ELR (cell line): Measurements from ENCODE around the gene C19orf44.
"Not testable (repeated sequence)": the region's sequence is repeated elsewhere in the genome, so short reads cannot be mapped to it uniquely, and the experiment has no call there.

ENCODE experiments used
- DNase-seq: peaks from one replicate; pipeline ENCODE4 v3.0.0-alpha.2; 2015; ENCODE audit warnings: low read depth

Gene C19orf44

GRCh38 chr19:16467581-16467980, 28.6 kb upstream of the C19orf44 start:
- no peak for DNase-seq

DNA sequence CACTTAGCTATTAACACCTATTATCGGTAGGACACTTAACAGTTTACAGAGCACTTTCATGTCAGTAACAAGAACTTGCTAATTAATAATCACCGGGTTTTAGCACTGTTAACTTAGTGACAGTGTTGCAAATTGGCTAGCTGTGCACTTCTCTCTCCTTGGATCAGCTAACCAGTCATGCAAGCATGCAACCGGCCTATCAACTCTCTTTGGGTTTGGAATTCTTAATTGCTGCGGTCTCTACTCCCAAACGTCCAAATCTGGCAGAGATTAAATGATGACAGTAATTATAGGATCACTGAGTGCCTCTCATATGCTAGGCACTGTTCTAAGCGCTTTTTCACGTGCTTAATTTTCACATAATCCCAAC, 25.7 kb upstream of the C19orf44 start:
- peak; percentile 14 for DNase-seq

DNA sequence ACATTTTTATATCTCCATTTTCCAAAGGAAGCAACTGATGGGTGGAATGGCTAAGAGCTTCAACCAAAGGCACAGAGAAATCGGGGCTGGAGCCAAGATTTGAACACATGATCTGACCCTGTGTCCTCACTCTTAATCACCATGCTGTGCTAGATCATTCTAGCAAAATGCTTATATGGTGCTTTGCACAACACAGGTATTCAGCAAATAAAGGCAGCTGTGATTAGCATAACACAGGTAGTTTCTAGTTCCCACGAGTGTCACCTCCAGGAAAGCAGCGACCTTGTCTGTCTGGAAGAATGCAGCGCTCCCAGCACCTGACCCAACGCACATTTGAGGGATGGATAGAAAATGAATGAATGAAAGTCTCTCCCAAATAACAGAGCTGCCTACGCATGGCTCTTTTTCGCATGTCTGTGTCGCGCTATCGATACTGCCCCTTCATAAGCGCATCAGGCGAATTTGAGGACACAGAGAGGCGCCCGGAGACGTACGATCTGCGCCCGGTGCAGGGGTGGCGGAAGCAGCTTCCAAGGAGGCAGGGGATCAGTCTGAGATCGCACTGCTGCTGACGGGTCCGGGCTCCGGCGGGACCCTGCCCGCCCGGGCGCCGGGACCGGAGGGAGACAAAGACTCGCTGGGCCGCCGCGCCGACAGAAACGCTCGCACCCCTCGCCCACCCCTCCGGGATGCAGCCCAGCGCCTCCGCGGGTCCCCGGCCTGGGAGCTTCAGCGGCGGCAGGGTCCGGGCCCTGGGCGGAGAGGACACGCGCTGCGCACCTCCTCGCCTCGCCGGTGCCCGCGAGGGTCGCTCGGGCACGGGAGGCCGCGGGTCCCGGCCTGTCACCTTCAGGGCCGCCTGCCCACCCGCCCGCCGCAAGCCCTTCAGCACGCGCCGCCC, 25.0 kb upstream of the C19orf44 start:
- DNase-seq, result peak; percentile 69

GRCh38 chr19:16472559-16472899, 23.7 kb upstream of the C19orf44 start:
- not testable (repeated sequence) for DNase-seq

GRCh38 chr19:16472992-16473391, 23.2 kb upstream of the C19orf44 start:
- DNase-seq, result no peak

GRCh38 chr19:16473875-16474392, 22.3 kb upstream of the C19orf44 start:
- DNase-seq, result no peak

GRCh38 chr19:16476401-16476800, 19.8 kb upstream of the C19orf44 start:
- DNase-seq, result no peak

GRCh38 chr19:16477311-16477710, 18.9 kb upstream of the C19orf44 start:
- no peak for DNase-seq

DNA sequence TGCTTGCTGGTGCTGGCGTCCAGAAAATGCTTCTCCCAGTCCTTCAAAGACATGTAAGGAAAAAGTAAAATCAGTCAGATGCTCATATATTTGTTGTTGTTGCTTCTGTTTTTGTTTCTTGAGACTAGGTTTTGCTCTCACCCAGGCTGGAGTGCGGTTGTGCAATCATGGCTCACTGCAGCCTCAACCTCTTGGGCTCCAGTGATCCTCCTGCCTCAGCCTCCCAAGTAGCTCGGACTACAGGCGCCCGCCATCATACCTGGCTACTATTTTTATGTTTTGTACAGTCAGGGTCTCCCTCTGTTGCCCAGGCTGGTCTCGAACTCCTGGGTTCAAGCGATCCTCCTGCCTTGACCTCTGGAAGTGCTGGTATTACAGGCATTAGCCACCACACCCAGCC, 13.4 kb upstream of the C19orf44 start:
- DNase-seq, result no peak

- not testable (repeated sequence) for DNase-seq
Measured at GRCh38 chr19:16486476-16486875, 9.7 kb upstream of the C19orf44 start.

DNA sequence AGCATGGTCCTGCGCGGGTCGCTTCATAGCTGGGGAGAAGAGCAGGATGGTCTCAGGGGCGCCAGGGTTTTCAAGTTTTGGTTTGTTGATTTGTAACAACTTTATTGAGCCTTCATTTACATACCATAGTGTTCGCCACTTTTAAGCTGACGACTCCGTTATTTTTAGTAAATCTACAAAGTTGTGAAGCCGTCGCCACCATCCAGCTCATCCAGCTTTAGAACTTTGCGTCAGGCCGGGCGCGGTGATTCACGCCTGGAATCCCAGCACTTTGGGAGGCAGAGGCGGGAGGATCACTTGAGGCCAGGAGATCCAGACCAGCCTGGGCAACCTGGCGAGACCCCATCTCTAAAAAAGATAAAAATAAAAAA, 404 bp downstream of the C19orf44 start:
- DNase-seq, result peak; percentile 73

DNA sequence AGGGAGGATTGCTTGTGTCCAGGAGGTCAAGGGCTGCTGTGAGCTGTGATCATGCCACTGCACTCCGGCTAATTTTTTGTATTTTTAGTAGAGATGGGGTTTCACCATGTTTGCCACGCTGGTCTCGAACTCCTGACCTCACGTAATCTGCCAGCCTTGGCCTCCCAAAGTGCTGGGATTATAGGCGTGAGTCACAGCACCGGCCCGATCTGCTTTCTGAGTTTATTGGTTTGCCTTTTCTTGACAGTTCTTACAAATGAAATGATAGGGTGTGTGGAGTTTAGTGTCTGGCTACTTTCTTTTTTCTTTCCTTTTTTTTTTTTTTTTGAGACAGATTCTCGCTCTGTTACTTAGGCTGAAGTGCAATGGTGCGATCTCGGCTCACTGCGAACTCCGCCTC, 848 bp downstream of the C19orf44 start:
- no peak for DNase-seq

DNA sequence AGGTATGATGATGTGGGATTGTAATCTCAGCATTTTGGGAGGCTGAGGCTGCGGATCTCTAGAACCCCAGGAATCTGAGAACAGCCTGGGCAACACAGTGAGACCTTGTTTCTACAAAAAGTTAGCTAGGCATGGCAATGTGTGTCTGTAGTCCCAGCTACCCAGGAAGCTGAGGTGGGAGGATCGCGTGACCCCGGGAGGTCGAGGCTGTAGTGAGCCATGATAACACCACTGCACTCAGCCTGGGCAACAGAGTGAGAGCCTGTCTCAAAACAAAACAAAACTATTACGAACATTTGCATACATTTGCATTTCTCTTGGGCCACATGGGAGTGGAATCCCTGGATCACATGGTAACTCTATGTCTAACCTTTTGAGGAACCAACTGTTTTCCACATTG, 1.6 kb downstream of the C19orf44 start:
- DNase-seq, result no peak

DNA sequence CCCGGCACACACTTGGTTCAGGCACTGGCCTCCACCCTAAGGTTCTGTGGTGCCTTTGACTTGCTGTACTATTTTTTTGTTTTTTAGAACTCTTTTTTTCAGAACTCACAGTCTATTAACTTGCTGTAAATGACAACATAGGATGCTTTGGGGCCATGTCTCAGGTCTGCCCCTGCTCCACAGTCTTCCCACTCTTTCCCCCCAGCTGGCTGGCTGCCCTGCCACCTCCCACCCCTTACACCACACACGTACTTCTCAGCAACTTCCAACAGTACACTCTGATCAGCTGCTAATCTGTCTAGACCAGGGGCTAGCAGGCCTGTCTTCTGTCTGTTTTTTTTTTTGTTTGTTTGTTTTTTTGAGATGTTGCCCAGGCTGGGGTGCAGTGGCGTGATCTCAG, 8.1 kb downstream of the C19orf44 start:
- DNase-seq, result no peak

DNA sequence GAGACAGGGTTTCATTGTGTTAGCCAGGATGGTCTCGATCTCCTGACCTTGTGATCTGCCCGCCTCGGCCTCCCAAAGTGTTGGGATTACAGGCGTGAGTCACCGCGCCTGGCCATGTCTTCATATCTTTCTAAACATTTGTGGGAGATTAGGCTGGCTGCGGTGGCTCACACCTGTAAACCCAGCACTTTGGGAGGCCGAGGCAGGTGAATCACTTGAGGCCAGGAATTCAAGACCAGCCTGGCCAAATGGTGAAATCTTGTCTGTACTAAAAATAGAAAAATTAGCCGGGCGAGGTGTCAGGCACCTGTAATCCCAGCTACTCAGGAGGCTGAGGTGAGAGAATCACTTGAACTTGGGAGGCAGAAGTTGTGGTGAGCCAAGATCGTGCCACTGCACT, 10.0 kb downstream of the C19orf44 start:
- not testable (repeated sequence) for DNase-seq

DNA sequence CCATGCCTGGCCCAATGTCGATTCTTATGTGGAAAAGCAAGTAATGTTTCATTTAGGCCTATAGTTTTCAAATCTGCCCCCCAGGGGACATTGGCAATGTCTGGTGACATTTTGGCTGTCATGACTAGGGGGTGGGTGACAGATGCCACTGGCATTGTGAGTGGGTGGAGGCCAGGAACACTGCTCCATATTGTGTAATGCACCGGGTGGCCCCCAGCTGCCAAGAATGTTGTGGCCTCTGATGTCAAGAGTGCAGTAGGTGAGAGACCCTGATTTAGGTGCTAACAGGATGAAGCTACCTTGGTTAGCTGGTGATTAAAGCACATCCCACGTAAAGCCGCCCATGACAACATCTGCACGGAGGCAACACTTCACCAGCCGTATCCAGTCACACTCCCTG, 10.8 kb downstream of the C19orf44 start:
- no peak for DNase-seq

DNA sequence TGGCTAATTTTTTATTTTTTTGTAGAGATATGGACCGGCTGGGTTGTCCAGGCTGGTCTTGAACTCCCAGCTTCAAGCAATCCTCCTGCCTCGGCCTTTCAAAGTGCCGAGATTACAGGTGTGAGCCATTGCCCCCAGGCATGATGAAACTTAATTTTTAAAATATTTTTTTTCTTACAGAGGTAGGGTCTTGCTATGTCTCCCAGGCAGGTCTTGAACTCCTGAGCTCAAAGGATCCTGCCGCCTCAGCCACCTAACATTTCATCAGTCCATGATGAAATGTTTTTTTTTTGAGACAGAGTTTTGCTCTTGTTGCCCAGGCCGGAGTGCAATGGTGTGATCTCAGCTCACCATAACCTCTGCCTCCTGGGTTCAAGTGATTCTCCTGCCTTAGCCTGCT, 12.4 kb downstream of the C19orf44 start:
- no peak for DNase-seq

DNA sequence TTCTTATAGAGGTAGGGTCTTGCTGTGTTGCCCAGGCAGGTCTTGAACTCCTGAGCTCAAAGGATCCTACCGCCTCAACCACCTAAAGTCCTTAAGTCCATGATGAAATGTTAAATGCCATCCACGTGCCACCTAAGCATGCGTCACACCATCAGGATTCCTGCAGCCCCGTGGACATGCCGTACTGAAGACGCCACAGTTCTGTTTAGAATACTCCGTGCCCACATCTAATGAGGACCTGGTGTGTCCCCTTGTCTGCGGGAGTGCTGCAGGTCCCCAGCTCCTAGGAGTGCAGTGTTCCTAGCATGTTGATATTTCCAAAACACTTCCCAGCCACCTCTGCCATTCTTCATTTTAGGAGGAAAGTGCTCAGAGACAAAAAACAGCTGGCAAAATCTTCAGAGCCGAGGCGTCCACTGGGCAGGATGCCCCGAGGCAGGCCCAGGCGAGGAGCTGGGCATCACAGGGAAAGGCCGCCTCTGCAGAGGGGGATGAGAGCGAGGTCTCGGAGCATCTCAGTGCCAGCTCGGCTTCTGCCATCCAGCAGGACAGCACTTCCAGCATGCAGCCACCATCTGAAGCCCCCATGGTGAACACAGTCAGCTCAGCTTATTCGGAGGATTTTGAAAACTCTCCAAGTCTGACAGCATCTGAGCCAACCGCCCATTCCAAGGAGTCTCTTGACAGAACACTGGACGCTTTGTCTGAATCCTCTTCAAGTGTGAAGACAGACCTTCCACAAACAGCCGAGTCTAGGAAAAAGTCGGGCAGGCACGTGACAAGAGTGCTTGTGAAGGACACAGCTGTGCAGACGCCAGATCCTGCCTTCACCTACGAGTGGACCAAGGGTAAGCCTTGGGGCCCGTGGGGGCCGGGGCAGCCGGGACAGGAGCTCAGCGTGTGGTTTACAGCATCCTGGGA, 13.2 kb downstream of the C19orf44 start:
- no peak for DNase-seq

DNA sequence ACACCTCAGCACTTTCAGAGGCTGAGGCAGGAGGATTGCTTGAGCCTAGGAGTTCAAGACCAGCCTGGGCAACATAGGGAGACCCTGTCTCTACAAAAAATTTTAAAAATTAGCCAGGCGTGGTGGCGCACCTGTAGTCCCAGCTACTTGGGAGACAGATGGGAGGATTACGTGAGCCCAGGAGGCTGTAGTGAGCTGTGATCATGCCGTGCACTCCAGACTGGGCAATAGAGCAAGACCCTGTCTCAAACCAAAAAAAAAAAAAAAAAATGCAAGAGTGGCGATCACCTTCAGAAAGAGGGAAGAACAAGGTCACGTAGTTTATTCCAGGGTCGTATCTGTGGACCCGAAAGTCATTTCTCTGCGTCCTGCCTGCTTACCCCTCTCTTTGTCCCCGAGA, 16.4 kb downstream of the C19orf44 start:
- DNase-seq, result not testable (repeated sequence)

DNA sequence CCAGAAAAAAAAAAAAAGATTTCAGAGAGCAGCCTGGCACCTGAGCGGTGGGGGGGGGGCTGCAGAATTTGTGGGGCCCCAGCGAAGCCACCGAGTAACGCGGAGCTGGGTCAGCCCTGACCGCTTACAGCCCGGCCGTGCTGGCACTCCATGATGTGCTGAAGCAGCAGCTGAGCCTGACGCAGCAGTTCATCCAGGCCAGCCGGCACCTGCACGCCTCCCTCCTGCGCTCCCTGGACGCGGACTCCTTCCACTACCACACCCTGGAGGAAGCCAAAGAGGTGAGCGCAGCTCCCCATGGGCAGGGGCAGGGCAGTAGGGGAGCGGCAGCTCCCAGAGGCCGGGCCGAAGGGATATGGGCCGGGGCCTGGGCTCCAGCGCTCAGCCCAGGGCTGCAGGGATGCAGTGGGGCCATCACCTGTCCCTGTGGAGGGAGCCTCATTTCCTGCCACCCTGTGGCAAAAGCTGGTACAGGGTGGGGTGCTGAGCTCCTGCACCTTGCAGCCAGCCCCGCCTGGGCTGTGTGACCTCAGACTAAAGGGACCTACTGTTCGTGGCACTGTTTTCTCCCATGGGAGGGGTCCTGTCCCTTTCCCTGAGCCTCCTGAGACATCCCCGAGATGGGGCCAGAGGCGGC, 18.3 kb downstream of the C19orf44 start:
- no peak for DNase-seq

GRCh38 chr19:16516381-16516780, 20.2 kb downstream of the C19orf44 start:
- DNase-seq, result no peak

- DNase-seq, result no peak
Measured at GRCh38 chr19:16516923-16517610, 20.9 kb downstream of the C19orf44 start.
